ENCODE results near the gene CFHR2. TPM values are rescaled to one million over a fixed set of nuclear protein-coding genes. Genes with fewer than 3 reads are reported as not detected.
"Not testable (repeated sequence)": the region's sequence is repeated elsewhere in the genome, so short reads cannot be mapped to it uniquely, and the experiment has no call there.

CFHR2 gene
- total RNA-seq, 6 donors from 2014 or later, result 0.40 TPM; not detected in 5

GRCh38 chr1:196933531-196934189 is 9.9 kb upstream of the CFHR2 start:
- Histone ChIP-seq H3K4me1 (no peaks in the 10 kb centered on the region), H3K9me3 (peaks cover 0 to 4% (median 0%) of the 10 kb centered on the region in 4 donors), H3K36me3 (no peaks in the 10 kb centered on the region), H3K27ac (no peak overlapping the region), H3K4me3 (no peak overlapping the region), H3K27me3 (no peaks in the 10 kb centered on the region)
- DNase-seq, result peak in 1 of 2 donors; percentile 76
- ATAC-seq (ENCODE audit: low FRiP score in 2 of 2), result peak in 1 of 2 donors; percentile 43
- no peak for TF ChIP-seq POLR2AphosphoS5 (IDR thresholded peaks at IDR 0.05)
- no peak for TF ChIP-seq EP300 (IDR thresholded peaks at IDR 0.05)
- TF ChIP-seq POLR2A (IDR thresholded peaks at IDR 0.05), result no peak
- TF ChIP-seq CTCF (IDR thresholded peaks at IDR 0.05), result no peak
- WGBS, 2 donors, result 89 to 95% methylated on average over 15 to 22 of the region's 32 CpGs

- H3K4me1 ChIP-seq; H3K27me3 ChIP-seq; ATAC-seq (ENCODE audit: low FRiP score in 2 of 2); H3K27ac ChIP-seq; H3K4me3 ChIP-seq; H3K36me3 ChIP-seq; H3K9me3 ChIP-seq: not testable (repeated sequence)
- DNase-seq, result peak; percentile 1 to 28
- WGBS, 2 donors, result 66% methylated on average over 6 of the region's 6 CpGs; no CpG with 5 or more reads in 1 of the 2 donors
Measured at GRCh38 chr1:196941474-196941873, 2.1 kb upstream of the CFHR2 start.

GRCh38 chr1:196951711-196952394 is 8.3 kb downstream of the CFHR2 start:
- H3K4me3 ChIP-seq, result no peak overlapping the region
- H3K9me3 ChIP-seq, result no peaks in the 10 kb centered on the region
- H3K4me1 ChIP-seq, result no peaks in the 10 kb centered on the region
- no peak for ATAC-seq (ENCODE audit: low FRiP score in 2 of 2)
- TF ChIP-seq POLR2AphosphoS5 (IDR thresholded peaks at IDR 0.05) (no peak), CTCF (IDR thresholded peaks at IDR 0.05) (no peak), EP300 (IDR thresholded peaks at IDR 0.05) (no peak), POLR2A (IDR thresholded peaks at IDR 0.05) (no peak)
- no peaks in the 10 kb centered on the region for H3K36me3 ChIP-seq
- no peak for DNase-seq
- 61 to 72% methylated on average over 2 of the region's 2 CpGs for WGBS, 2 donors
- H3K27me3 ChIP-seq, result no peaks in the 10 kb centered on the region
- no peak overlapping the region for H3K27ac ChIP-seq

GRCh38 chr1:196954778-196955177 is 11.2 kb downstream of the CFHR2 start:
- H3K4me3 ChIP-seq, result no peak overlapping the region
- no peaks in the 10 kb centered on the region for H3K27me3 ChIP-seq
- TF ChIP-seq POLR2AphosphoS5 (IDR thresholded peaks at IDR 0.05) (no peak), EP300 (IDR thresholded peaks at IDR 0.05) (no peak), POLR2A (IDR thresholded peaks at IDR 0.05) (no peak), CTCF (IDR thresholded peaks at IDR 0.05) (no peak)
- ATAC-seq (ENCODE audit: low FRiP score in 2 of 2), result no peak
- WGBS, 2 donors, result 68% methylated on average over 2 of the region's 2 CpGs
- no peaks in the 10 kb centered on the region for H3K9me3 ChIP-seq
- no peak for DNase-seq
- H3K4me1 ChIP-seq, result no peaks in the 10 kb centered on the region
- H3K27ac ChIP-seq, result no peak overlapping the region
- no peaks in the 10 kb centered on the region for H3K36me3 ChIP-seq

- DNase-seq (no peak), ATAC-seq (ENCODE audit: low FRiP score in 2 of 2) (no peak)
- Histone ChIP-seq H3K27me3 (no peaks in the 10 kb centered on the region), H3K9me3 (no peaks in the 10 kb centered on the region), H3K4me3 (no peak overlapping the region), H3K27ac (no peak overlapping the region), H3K4me1 (no peaks in the 10 kb centered on the region), H3K36me3 (no peaks in the 10 kb centered on the region)
- 91 to 97% methylated on average over 1 of the region's 1 CpG for WGBS, 2 donors
- no peak for TF ChIP-seq POLR2A (IDR thresholded peaks at IDR 0.05)
- TF ChIP-seq EP300 (IDR thresholded peaks at IDR 0.05), result no peak
- TF ChIP-seq CTCF (IDR thresholded peaks at IDR 0.05), result no peak
- TF ChIP-seq POLR2AphosphoS5 (IDR thresholded peaks at IDR 0.05), result no peak
Measured at GRCh38 chr1:196955926-196956325, 12.4 kb downstream of the CFHR2 start.
